ENCODE data around the gene LAMB3.

The LAMB3 gene

DNA sequence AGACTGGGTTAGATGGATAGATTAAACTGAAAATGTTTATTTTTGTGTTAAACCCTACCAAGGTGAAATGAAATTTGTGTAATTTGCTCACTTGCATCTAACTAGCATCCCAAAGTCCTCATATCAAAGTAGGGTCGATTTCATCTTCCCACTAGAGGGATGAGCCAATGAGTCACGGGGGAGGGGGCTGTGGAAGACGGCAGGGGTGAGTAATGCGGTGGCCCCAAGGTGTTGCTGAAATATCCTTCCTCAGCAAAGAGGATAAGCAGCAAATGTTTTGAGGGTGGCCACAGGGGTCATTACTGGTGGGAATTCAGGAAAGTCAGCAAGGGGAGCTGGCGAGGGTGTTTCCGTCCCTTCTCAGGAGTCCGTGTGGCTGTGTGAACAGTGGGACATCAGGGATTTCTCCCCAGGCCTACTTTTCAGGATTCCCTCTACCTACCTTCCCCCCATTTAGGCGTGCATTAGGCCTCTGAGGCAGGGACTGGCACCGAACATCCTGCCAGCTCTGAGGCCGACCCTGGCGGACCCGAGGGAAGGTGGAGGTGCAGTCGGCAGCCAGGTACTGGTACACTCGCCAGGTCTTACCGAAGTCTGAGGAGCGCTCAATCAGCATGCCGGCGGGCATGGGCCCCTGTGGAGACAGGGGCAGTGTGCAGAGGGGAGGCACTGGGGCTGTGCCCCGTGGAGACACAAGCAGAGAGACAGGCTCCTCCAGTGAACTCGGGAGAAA lies 18.1 kb downstream of the LAMB3 start:
- Histone ChIP-seq H3K9me3 (ENCODE audit: control insufficient read depth, insufficient read depth, low read depth, low read length) (no peaks in the 10 kb centered on the region), H3K4me1 (ENCODE audit: control insufficient read depth, insufficient read depth, low read length) (no peaks in the 10 kb centered on the region), H3K27ac (ENCODE audit: extremely low read depth, low read depth, low read length) (no peak overlapping the region), H3K4me3 (ENCODE audit: low read depth, low read length) (no peak overlapping the region), H3K36me3 (ENCODE audit: control insufficient read depth in 2 of 2, insufficient read depth in 1 of 2, low read length in 2 of 2) (no peaks in the 10 kb centered on the region)
- ChIA-PET CTCF (interaction anchor here (0.6 to 0.7 kb wide), 4 partner anchors 8 to 200 kb away, joined by 3 to 4 read pairs (median 3); no protein-coding TSS in a partner anchor), POLR2A (interaction anchor here (0.6 kb wide), 1 partner anchor 15 kb away, joined by 3 read pairs; no protein-coding TSS in a partner anchor)
- TF ChIP-seq TCF7L2 (IDR thresholded peaks at IDR 0.05; ENCODE audit: borderline replicate concordance, low read depth, low read length) (no peak), ZFP69B (tag by site-specific recombination; IDR thresholded peaks at IDR 0.05) (no peak), ZNF302 (tag by site-specific recombination; IDR thresholded peaks at IDR 0.05; ENCODE audit: low read depth) (no peak), ZBTB7A (tag by site-specific recombination; IDR thresholded peaks at IDR 0.05; ENCODE audit: low read depth) (no peak), ZFP41 (tag by site-specific recombination; IDR thresholded peaks at IDR 0.05; ENCODE audit: borderline replicate concordance) (no peak), ZNF266 (tag by site-specific recombination; IDR thresholded peaks at IDR 0.05; ENCODE audit: low read depth) (no peak), ZNF48 (tag by site-specific recombination; IDR thresholded peaks at IDR 0.05) (no peak), SALL2 (tag by site-specific recombination; IDR thresholded peaks at IDR 0.05; ENCODE audit: borderline replicate concordance) (no peak), ZNF169 (tag by site-specific recombination; IDR thresholded peaks at IDR 0.05) (no peak), ZNF560 (tag by site-specific recombination; IDR thresholded peaks at IDR 0.05; ENCODE audit: borderline replicate concordance) (no peak), ZNF274 (IDR thresholded peaks at IDR 0.05; ENCODE audit: low read length) (no peak), ZNF274 (tag by site-specific recombination; IDR thresholded peaks at IDR 0.05; ENCODE audit: borderline replicate concordance) (no peak), ZNF324 (tag by site-specific recombination; IDR thresholded peaks at IDR 0.05) (no peak)
- TF ChIP-seq, protein P1, sequence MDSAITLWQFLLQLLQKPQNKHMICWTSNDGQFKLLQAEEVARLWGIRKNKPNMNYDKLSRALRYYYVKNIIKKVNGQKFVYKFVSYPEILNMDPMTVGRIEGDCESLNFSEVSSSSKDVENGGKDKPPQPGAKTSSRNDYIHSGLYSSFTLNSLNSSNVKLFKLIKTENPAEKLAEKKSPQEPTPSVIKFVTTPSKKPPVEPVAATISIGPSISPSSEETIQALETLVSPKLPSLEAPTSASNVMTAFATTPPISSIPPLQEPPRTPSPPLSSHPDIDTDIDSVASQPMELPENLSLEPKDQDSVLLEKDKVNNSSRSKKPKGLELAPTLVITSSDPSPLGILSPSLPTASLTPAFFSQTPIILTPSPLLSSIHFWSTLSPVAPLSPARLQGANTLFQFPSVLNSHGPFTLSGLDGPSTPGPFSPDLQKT (IDR thresholded peaks at IDR 0.05; ENCODE audit: borderline replicate concordance, low read depth, low read length), result no peak

DNA sequence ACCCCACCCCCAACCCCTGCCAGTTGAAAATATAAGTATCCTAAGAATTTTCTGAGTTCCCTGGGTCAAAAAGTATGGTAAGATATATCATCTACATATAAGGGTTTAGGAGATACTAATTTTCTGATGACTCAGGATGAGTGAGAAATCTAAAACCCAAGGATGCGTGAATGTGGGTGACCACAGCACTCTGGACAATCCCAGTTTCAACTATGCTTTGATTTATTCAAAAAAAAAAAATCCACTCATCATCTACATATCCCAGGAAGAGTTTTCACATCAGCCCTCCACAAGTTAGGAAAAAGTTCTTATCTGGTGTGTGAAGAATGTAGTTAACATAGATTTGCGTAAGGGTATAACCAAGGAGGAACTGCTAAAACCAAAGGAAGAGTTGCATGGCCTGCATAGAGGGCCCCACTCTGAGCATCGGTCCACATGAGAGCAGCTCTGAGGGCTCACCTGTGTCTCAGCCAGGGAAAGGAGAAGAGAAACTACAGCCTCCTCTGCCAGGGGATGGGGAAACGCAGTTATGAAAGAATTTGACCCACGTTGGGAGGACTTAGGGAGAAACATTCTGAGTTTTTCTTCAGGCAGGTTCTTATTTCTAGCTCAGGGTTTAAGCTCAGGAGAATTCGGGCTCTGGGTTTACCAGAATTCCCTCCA lies 18.8 kb downstream of the LAMB3 start:
- CTCF ChIA-PET, result interaction anchor here (0.6 kb wide), 1 partner anchor 201 kb away, joined by 3 read pairs; no protein-coding TSS in a partner anchor
- H3K9me3 ChIP-seq (ENCODE audit: control insufficient read depth, insufficient read depth, low read depth, low read length), result no peaks in the 10 kb centered on the region
- H3K27ac ChIP-seq (ENCODE audit: extremely low read depth, low read depth, low read length), result no peak overlapping the region
- H3K4me1 ChIP-seq (ENCODE audit: control insufficient read depth, insufficient read depth, low read length), result no peaks in the 10 kb centered on the region
- no peak overlapping the region for H3K4me3 ChIP-seq (ENCODE audit: low read depth, low read length)
- no peaks in the 10 kb centered on the region for H3K36me3 ChIP-seq (ENCODE audit: control insufficient read depth in 2 of 2, insufficient read depth in 1 of 2, low read length in 2 of 2)
- POLR2A ChIA-PET, result interaction anchor here (0.6 kb wide), 1 partner anchor 15 kb away, joined by 3 read pairs; no protein-coding TSS in a partner anchor
- no peak for TF ChIP-seq ZNF169 (tag by site-specific recombination; IDR thresholded peaks at IDR 0.05)
- no peak for TF ChIP-seq SALL2 (tag by site-specific recombination; IDR thresholded peaks at IDR 0.05; ENCODE audit: borderline replicate concordance)
- TF ChIP-seq ZNF529 (tag by site-specific recombination; IDR thresholded peaks at IDR 0.05; ENCODE audit: insufficient replicate concordance), result no peak
- no peak for TF ChIP-seq ZNF600 (tag by site-specific recombination; IDR thresholded peaks at IDR 0.05)
- no peak for TF ChIP-seq ZNF664 (tag by site-specific recombination; IDR thresholded peaks at IDR 0.05)
- no peak for TF ChIP-seq ZNF521 (tag by site-specific recombination; IDR thresholded peaks at IDR 0.05)
- TF ChIP-seq, protein P2, sequence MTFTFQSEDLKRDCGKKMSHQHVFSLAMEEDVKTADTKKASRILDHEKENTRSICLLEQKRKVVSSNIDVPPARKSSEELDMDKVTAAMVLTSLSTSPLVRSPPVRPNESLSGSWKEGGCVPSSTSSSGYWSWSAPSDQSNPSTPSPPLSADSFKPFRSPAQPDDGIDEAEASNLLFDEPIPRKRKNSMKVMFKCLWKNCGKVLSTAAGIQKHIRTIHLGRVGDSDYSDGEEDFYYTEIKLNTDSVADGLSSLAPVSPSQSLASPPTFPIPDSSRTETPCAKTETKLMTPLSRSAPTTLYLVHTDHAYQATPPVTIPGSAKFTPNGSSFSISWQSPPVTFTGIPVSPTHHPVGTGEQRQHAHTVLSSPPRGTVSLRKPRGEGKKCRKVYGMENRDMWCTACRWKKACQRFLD (tag by site-specific recombination; IDR thresholded peaks at IDR 0.05), result no peak
- TF ChIP-seq SETDB1 (IDR thresholded peaks at IDR 0.05; ENCODE audit: insufficient read length, low read length), result no peak
- no peak for TF ChIP-seq SP2 (tag by site-specific recombination; IDR thresholded peaks at IDR 0.05)
- no peak for TF ChIP-seq ZNF324 (tag by site-specific recombination; IDR thresholded peaks at IDR 0.05)
- TF ChIP-seq ZNF23 (tag by site-specific recombination; IDR thresholded peaks at IDR 0.05; ENCODE audit: borderline replicate concordance), result no peak
- TF ChIP-seq, protein P3, sequence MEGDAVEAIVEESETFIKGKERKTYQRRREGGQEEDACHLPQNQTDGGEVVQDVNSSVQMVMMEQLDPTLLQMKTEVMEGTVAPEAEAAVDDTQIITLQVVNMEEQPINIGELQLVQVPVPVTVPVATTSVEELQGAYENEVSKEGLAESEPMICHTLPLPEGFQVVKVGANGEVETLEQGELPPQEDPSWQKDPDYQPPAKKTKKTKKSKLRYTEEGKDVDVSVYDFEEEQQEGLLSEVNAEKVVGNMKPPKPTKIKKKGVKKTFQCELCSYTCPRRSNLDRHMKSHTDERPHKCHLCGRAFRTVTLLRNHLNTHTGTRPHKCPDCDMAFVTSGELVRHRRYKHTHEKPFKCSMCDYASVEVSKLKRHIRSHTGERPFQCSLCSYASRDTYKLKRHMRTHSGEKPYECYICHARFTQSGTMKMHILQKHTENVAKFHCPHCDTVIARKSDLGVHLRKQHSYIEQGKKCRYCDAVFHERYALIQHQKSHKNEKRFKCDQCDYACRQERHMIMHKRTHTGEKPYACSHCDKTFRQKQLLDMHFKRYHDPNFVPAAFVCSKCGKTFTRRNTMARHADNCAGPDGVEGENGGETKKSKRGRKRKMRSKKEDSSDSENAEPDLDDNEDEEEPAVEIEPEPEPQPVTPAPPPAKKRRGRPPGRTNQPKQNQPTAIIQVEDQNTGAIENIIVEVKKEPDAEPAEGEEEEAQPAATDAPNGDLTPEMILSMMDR (tag by site-specific recombination; IDR thresholded peaks at IDR 0.05), result no peak
- no peak for TF ChIP-seq ZNF585B (tag by site-specific recombination; IDR thresholded peaks at IDR 0.05)
- TF ChIP-seq, protein P4, sequence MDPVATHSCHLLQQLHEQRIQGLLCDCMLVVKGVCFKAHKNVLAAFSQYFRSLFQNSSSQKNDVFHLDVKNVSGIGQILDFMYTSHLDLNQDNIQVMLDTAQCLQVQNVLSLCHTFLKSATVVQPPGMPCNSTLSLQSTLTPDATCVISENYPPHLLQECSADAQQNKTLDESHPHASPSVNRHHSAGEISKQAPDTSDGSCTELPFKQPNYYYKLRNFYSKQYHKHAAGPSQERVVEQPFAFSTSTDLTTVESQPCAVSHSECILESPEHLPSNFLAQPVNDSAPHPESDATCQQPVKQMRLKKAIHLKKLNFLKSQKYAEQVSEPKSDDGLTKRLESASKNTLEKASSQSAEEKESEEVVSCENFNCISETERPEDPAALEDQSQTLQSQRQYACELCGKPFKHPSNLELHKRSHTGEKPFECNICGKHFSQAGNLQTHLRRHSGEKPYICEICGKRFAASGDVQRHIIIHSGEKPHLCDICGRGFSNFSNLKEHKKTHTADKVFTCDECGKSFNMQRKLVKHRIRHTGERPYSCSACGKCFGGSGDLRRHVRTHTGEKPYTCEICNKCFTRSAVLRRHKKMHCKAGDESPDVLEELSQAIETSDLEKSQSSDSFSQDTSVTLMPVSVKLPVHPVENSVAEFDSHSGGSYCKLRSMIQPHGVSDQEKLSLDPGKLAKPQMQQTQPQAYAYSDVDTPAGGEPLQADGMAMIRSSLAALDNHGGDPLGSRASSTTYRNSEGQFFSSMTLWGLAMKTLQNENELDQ (tag by site-specific recombination; IDR thresholded peaks at IDR 0.05; ENCODE audit: low read depth), result no peak
- TF ChIP-seq ZNF707 (tag by site-specific recombination; IDR thresholded peaks at IDR 0.05), result no peak
- TF ChIP-seq ZNF121 (tag by site-specific recombination; IDR thresholded peaks at IDR 0.05), result no peak
- no peak for TF ChIP-seq ZNF76 (tag by site-specific recombination; IDR thresholded peaks at IDR 0.05; ENCODE audit: borderline replicate concordance, low read depth)

Data from HEK293 (cell line).